Erythroblast (primary cell): ENCODE results near the gene CST8.

Experiments
- GATA1 ChIP-seq: IDR thresholded peaks from 2 replicates; pipeline ENCODE4 v1.6.1; 2011; ENCODE audit warnings: low read depth, mild to moderate bottlenecking, control low read depth, low read length, moderate library complexity
- POLR2A ChIP-seq: IDR thresholded peaks from 2 replicates; pipeline ENCODE4 v1.6.1; 2011; ENCODE audit warnings: mild to moderate bottlenecking, low read length

DNA sequence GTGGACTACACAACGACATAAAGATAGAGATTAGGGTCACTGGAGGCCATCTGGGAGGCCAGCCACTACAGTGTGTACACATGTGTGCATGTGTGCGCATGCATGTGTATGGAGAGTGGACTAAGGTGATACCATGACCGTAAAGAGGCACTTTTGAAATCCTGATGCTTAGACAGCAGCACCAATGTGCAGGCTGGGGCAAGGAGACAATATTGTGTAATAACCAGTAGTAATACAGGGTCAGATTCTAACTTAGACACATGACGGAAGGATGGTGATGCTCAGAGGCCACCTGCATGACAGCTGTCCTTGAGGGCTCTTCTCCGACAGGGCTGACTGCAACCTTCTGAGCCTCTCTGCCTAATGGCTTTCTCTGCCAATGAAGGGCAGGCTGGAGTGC lies 51.9 kb downstream of the CST8 start:
- TF ChIP-seq POLR2A (no peak), GATA1 (no peak)
